Thyroid gland (tissue), 4 donors: ENCODE measurements around the gene RABL6. TPM values are rescaled to one million over a fixed set of nuclear protein-coding genes. Genes with fewer than 3 reads are reported as not detected.
"Not testable (repeated sequence)": the region's sequence is repeated elsewhere in the genome, so short reads cannot be mapped to it uniquely, and the experiment has no call there.

ENCODE experiments used
- DNase-seq, 2 donors: peaks; one replicate each; pipeline ENCODE4 v3.0.0-alpha.2; 2019
- H3K27ac ChIP-seq, 3 donors: fragments of 200-600 bp; sonication (generic); 1 replicate in 2 of 3; 2 replicates in 1 of 3; pipeline ENCODE4 v1.5.1; 2016 to 2019; ENCODE audit warnings: mild to moderate bottlenecking in 1 of 3, moderate library complexity in 1 of 3
- H3K27me3 ChIP-seq: fragments of 200-600 bp; sonication (generic); one replicate; pipeline ENCODE4 v1.5.1; 2019
- H3K36me3 ChIP-seq, 2 donors: fragments of 200-600 bp; sonication (generic); one replicate each; pipeline ENCODE4 v1.5.1; 2016 to 2019
- H3K4me1 ChIP-seq, 2 donors: fragments of 200-600 bp; sonication (generic); one replicate each; pipeline ENCODE4 v1.5.1; 2017 to 2019
- H3K4me3 ChIP-seq, 3 donors: fragments of 200-600 bp; sonication (generic); replicated peaks in 1 of 3; 1 replicate in 2 of 3; 2 replicates in 1 of 3; pipeline ENCODE4 v1.5.1; 2016; ENCODE audit warnings: mild to moderate bottlenecking in 1 of 3
- H3K9me3 ChIP-seq: fragments of 200-600 bp; sonication (generic); one replicate; pipeline ENCODE4 v1.5.1; 2017
- CTCF ChIP-seq, 6 experiments: fragments of 200-600 bp in 3 of 6; fragments of 450-650 bp in 3 of 6; sonication (generic) in 3 of 6; IDR thresholded peaks; one replicate each; pipeline ENCODE4 v1.5.1; 2016 to 2019; ENCODE audit warnings: antibody characterized with exemption in 6 of 6, mild to moderate bottlenecking in 2 of 6, inconsistent platforms in 1 of 6, moderate library complexity in 1 of 6
- POLR2A ChIP-seq, 2 donors: fragments of 450-650 bp; IDR thresholded peaks; one replicate each; pipeline ENCODE4 v1.6.1; 2017; ENCODE audit warnings: antibody characterized with exemption in 2 of 2, mild to moderate bottlenecking in 2 of 2, moderate library complexity in 1 of 2
- WGBS, 2 donors: methylation state at CpG; one replicate each; pipeline ENCODE4 v1.1.5; 2017; 5-methylcytosine and 5-hydroxymethylcytosine counted together
- intact Hi-C: fragments of 100-400 bp; cut with DNase I; formaldehyde crosslinking; loops from one replicate; pipeline ENCODE4 v1.15.1; 2023
- total RNA-seq, 4 donors: library from RNA; depleted of rRNA; stranded (reverse); fragments of >200 nt; gene quantifications; one replicate each; pipeline ENCODE4 v1.2.3, GENCODE V29; 2016

The RABL6 gene
- total RNA-seq, 4 donors from 2014 or later: 59.8 to 84.0 (median 62.2) TPM

DNA sequence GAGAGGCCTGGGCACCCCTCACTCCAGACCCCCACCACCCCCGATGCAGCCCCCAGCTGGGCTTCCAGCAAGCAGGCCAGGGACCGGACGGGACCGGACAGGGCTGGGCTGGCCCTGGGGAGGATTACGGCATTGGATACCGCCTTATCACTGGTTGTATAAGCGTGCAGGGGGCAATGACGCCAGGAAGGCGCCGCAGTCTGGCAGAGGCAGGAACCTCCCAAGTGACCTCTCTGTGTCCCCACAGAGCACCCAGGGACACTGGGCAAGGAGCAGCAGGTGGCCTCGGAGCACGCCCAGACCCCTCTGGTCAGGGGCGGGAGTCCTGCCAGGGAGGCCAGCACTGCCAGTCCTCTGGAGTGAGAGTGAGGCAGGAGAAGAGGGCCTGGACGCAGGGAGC, 42.7 kb upstream of the RABL6 start:
- DNase-seq: no peak
- intact Hi-C loops: no loop called here
- WGBS, 2 donors: 92 to 93% methylated on average over 7 to 13 of the region's 14 CpGs
- Histone ChIP-seq H3K27ac (no peak overlapping the region), H3K4me1 (peaks cover 0 to 5% of the 10 kb centered on the region in 2 donors), H3K27me3 (no peaks in the 10 kb centered on the region), H3K36me3 (no peaks in the 10 kb centered on the region), H3K9me3 (no peaks in the 10 kb centered on the region), H3K4me3 (no peak overlapping the region)
- TF ChIP-seq POLR2A (IDR thresholded peaks at IDR 0.05): no peak
- TF ChIP-seq CTCF (IDR thresholded peaks at IDR 0.05): no peak

DNA sequence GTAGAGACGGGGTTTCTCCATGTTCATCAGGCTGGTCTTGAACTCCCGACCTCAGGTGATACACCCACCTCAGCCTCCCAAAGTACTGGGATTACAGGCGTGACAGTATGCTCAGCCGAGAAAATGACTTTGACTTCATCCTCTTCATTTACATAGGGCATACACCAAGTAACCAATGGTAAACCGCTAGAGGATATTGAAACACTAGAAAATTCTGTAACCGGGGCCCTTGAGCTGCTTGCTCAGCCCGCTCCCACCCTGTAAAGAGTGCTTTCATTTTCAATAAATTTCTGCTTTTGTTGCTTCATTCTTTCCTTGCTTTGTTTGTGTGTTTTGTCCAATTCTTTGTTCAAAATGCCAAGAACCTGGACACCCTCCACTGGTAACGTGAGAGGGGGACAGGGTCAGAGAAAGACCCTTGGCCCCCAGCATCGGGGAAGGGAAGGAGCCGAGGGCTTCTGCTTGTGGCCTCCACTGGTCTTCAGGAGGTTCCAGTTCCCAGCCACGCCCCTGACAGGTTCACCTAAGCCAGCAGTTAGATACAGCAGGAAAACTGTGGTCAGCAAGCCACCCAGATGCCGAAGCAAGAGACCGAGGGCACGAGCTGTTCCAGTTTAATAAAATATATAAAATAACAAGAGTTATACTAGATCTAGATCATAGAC, 41.9 kb upstream of the RABL6 start:
- H3K4me3 ChIP-seq, H3K9me3 ChIP-seq, H3K27me3 ChIP-seq, H3K4me1 ChIP-seq, intact Hi-C loops, DNase-seq, H3K27ac ChIP-seq, H3K36me3 ChIP-seq: not testable (repeated sequence)
- WGBS, 2 donors: 82 to 83% methylated on average over 14 of the region's 14 CpGs

- WGBS, 2 donors: 44 to 51% methylated on average over 18 of the region's 18 CpGs
- intact Hi-C loops, H3K36me3 ChIP-seq, H3K9me3 ChIP-seq, H3K4me1 ChIP-seq, H3K27me3 ChIP-seq, H3K4me3 ChIP-seq, H3K27ac ChIP-seq: not testable (repeated sequence)
- peak; percentile 56 to 58 for DNase-seq
- peak in 1 of 6 experiments; percentile 37 for TF ChIP-seq CTCF (IDR thresholded peaks at IDR 0.05)
Observed at GRCh38 chr9:136766410-136767120, 41.2 kb upstream of the RABL6 start.

DNA sequence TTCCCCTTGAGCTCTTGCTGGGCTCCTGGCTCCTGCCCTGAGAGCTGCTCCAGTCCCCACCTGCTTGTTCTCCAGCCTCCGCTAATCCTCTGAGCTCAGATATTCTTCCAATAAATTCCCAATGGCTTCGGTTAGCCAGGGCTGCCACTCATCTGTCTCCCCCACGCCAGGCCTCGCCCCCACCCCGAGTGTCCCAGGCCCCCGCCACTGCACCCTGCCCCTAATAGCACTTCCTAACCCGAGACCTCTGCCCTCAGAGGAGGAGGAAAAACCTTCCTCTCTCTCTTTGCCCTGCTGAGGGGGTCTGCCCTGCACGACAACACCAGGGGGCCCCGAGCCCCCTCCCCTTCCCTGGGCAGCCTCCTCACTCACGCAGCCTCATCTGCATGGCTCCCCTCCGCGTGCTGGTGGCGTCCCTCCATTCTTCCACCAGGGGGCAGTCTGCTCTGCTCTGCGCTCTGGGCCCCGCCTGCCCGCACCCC, 38.0 kb upstream of the RABL6 start:
- Histone ChIP-seq H3K36me3 (no peaks in the 10 kb centered on the region), H3K27me3 (no peaks in the 10 kb centered on the region), H3K4me1 (no peaks in the 10 kb centered on the region), H3K27ac (no peak overlapping the region), H3K4me3 (no peak overlapping the region), H3K9me3 (no peaks in the 10 kb centered on the region)
- intact Hi-C loops: no loop called here
- TF ChIP-seq CTCF (IDR thresholded peaks at IDR 0.05) (peak in 2 of 6 experiments; percentile 9 to 50), POLR2A (IDR thresholded peaks at IDR 0.05) (no peak)
- 18 to 23% methylated on average over 7 to 13 of the region's 16 CpGs for WGBS, 2 donors
- DNase-seq: no peak

- TF ChIP-seq CTCF (IDR thresholded peaks at IDR 0.05) (no peak), POLR2A (IDR thresholded peaks at IDR 0.05) (no peak)
- H3K9me3 ChIP-seq: no peaks in the 10 kb centered on the region
- no peak overlapping the region for H3K27ac ChIP-seq
- intact Hi-C loops: no loop called here
- H3K4me1 ChIP-seq: no peaks in the 10 kb centered on the region
- no peak overlapping the region for H3K4me3 ChIP-seq
- DNase-seq: no peak
- no peaks in the 10 kb centered on the region for H3K27me3 ChIP-seq
- whole genome bisulfite sequencing, 2 donors: 58 to 76% methylated on average over 3 of the region's 3 CpGs
- no peaks in the 10 kb centered on the region for H3K36me3 ChIP-seq
Observed at GRCh38 chr9:136771907-136772415, 35.8 kb upstream of the RABL6 start.
